GM21515 (cell line): ENCODE measurements around the gene TMEM150C.

ENCODE experiments used
- ATAC-seq: cut with Tn5 transposase; IDR thresholded peaks from one replicate; pipeline ENCODE4 v1.9.1; 2021; ENCODE audit not compliant: unreplicated experiment

TMEM150C gene

GRCh38 chr4:82561786-82562563 lies at the start of gene TMEM150C:
TSS of gene TMEM150C (minus strand) at chr4:82561988. CDS start at chr4:82504657, 57,331 bp downstream.
- no peak for ATAC-seq

GRCh38 chr4:82611527-82611926 lies 49.7 kb upstream of the TMEM150C start:
- no peak for ATAC-seq

DNA sequence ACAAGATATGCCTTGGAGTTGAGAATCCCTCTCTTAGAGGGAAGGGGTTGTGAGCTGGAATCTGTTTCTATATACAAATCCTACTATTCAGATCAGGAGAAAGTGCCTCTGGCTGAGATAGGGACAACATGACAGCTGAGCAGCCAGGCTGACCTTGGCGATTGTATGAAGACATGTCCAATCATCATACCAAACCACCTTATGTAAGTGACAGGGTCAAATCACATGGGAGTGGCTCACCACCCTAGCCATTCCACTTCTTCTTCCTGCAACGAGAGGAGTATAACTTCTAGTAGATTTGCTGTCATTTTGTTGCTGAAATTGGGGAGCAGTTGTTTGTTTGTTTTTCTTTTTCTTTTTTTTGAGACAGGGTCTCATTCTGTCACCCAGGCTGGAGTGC lies 48.3 kb upstream of the TMEM150C start:
- ATAC-seq, result no peak

GRCh38 chr4:82606622-82607021 lies 44.8 kb upstream of the TMEM150C start:
- ATAC-seq, result no peak

GRCh38 chr4:82604522-82604921 lies 42.7 kb upstream of the TMEM150C start:
- no peak for ATAC-seq

DNA sequence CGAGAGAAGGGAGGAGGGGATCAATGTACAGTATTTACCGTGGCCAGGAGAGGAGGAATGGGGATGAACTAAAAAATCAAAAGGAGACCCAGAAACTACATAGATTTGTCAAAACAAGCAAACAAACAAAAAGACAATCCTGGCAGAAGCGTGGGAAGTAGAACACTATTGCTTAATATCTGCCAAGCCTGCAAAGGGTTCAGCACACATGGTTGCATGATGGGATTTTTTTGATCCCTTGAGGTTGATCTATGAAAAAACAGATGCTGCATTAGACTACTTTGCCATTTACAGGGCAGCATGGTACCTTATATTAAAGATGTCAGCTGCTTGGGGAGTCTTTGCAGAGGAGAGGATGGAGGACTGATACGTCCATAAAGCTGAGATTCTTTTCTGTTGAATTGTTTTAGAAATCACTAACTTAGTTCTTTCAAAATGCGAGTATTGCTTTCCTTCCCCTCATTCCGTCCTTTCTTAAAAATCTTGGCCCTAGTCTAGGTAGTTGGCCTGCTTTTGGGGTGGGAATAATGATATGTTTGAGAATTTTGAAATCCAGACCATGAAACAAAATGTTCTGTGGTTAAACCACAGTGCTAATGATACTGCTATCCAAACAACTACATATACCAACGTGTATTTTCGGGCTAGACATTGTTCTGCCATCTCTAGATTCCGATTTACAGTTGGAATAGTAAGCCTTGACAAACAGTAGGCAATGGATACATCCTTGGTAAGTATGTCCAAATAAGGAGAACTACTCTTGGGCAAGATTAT lies 39.6 kb upstream of the TMEM150C start:
- ATAC-seq, result no peak

GRCh38 chr4:82599336-82599735 lies 37.5 kb upstream of the TMEM150C start:
- ATAC-seq, result no peak

DNA sequence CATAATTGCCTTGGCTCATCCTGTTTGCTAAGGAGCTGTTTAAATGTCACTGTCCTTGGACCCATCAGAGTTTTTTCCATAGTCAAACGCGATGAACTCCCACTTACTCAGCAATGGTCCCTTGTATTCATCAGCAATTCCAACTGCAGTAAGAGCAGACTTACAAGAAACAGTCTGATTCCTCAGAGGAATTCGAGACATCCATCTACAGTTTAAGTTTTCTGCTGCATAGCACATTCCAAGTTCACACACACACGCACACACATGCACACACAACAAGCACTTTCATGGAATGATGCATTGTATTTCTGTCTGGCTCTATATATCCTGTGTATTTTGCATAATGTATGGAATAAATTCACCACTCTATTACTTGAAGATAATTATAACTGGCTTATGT lies 32.7 kb upstream of the TMEM150C start:
- ATAC-seq, result no peak

DNA sequence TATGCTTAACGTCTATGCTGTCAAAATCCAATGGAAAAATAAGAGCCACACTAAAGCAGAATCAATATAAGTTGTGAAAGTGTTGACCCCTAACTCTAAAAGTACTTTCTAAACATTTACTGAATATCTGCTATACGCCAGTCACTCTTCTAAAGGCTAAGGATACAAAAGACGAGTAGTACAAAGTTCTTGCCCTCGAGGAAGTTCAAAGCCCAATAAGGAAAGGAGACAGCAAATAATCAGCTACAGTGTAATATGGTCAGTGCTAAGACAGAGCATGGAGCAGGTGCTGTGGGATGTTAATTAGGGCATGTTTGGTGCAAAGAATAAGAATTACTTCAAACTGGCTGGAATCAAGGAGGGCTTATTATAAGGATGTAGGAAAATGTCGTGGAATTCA lies 31.6 kb upstream of the TMEM150C start:
- ATAC-seq, result no peak

DNA sequence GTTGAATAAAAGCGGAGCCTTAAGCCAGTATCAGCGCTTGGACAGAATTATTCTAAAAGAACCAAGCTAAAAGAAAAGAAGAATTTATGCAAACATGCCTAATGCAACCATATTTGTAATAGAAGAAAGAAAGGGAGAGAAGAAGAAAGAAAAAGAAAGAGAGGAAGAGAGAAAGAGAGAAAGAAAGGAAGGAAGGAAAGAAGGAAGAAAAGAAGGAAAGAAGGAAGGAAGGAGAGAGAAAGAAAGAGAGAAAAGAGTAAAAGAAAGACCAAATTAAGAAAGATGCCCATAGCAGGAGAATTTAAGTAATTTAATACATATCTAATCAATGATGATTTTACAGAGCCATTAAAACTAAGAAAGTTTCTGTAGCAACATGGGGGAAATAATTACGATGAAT lies 30.9 kb upstream of the TMEM150C start:
- ATAC-seq, result no peak

DNA sequence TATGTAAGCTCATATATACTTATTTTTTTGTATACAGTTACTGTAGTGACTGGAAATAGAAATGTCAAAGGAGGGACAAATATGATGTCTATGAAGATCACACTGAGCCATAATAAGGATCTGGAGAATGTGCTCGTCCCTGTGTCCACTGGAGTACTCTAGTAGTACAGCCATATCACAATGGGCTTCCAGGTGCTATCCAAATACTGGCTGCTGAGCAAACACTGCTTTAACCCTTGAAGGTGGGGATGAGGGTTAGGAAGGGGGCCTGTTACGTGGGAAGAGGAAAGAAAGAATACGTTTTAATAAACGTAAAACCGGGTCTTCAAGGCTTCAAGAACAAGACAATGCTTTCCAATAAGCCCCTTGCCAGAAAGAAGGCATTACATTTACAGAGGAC lies 29.8 kb upstream of the TMEM150C start:
- ATAC-seq, result no peak

DNA sequence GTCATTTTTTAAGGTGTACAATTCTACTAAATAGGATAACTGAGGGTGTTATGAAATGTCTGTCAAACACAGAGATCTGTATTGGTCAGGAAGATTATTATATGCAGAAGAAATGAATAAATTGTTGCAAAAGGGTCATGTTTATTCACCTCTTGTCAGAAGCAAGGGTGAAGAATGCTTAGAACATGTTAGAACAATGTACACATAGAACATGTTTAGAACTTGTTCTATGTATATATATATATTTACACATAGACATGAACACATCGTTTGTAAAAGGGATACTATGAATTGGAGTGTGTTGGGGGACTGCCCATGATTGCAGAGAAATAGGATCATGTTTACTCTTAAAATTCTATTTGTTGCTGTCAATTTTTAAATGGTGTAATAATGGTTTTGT lies 28.0 kb upstream of the TMEM150C start:
- no peak for ATAC-seq

DNA sequence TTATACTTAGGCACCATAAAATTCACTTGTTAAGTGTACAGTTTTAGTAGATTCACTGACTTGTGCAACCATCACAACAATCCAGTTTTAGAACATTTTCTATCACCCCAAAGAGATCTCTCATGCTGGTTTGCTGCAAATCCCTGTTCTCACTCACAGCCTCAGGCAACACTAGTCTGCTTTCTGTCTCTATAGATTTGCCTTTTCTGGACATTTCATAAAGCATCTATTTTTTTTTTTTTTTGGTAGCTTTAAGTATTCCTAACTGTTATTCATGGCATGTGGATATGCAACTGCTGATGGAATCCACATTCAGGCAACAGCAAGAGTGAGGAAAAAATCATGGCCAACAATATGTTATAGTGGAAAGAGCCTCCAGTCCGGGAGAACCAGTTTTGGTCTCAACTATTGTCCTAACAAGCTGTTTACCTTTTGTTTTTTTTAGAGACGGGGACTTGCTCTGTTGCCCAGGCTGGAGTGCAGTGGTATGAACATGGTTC lies 27.0 kb upstream of the TMEM150C start:
- no peak for ATAC-seq

GRCh38 chr4:82587826-82588540 lies 26.2 kb upstream of the TMEM150C start:
- no peak for ATAC-seq

GRCh38 chr4:82585690-82586435 lies 24.1 kb upstream of the TMEM150C start:
- no peak for ATAC-seq

DNA sequence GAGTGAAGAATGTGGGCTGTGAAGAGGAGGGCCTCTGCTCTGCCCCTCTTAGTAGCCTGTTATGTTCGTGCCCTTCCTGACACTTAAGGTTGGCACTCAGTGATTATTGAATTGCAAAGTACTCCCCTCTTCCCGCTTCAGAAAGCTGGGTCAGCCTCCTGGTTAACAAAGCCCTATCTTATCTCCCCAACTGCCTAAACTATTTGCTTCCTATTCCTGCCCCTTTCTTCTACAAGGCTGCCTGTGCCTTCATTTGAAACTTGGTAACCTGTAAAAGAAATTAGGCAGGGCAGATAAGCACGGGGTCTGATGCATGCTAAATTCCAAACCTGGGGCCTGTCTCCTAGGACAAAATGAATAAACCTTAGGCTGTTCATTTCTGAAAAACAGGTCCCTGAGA lies 23.1 kb upstream of the TMEM150C start:
- no peak for ATAC-seq

DNA sequence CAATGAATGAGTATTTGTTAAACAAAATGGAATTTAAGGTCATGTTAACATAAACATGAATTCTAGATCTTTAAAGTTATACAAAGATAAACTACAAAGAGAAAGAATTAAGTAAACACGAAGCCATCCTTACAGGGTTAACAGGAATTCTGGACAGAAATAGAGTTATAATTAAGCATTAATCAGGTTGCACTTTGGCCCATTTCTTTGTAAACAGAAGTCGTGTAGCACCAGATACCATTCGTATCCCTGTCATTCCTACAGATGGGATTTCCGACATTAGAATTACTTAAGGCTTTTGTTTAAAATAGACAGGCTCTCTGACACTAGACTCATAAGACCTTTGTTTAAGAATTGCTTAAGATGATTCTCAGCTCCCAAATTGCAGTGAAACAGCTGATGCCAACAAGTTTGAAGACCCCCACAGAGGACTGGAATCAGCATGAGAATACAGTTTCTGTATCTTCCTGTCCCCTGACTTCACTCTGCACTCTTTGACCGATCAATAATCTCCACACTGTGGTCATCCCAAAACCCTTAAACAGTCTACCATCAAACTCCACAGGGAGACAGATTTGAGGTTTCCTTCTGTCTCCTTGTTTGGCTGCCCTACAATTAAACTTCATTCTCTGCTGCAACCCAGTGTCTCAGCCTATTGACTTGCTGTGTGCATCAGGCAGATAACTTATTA lies 22.3 kb upstream of the TMEM150C start:
- ATAC-seq, result no peak

DNA sequence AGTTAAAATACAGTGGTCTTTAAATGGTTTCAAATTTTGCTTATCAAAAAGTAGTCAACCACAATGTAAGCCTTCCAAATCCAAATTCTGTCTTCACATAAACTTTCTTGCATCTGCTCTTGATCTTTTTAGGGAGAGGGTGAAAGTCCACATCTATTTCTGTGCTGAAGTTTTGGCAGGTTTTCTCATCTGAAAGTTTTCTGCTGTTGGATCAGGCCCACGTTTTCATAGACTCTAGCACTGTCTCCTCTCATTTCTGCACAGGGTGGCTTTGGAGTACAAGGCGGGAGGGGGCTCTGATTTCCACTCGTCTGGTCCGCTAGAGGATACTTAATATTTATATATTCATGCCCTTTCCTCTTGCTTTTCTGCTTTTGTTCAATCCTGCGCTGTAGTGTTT lies 18.1 kb upstream of the TMEM150C start:
- no peak for ATAC-seq

GRCh38 chr4:82578935-82579334 lies 17.1 kb upstream of the TMEM150C start:
- no peak for ATAC-seq

DNA sequence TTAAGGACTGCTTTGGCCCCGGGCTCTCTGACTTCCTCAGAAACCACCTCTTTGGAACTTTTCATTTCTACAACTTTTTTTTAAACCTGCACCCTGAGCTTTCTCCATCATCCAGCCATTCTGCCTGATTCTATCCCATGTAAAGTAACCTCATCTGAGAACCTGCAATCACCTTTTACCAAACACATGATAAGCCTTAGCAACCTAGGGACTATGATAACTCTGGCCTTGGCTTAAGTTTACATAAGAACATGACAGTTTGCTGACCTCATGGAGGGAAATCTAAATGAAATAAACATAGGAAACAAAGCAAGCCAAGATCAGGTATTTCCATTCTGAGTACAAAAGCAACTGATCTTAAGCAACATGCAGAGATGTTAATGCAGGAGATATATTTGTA lies 15.7 kb upstream of the TMEM150C start:
- no peak for ATAC-seq
